ENCODE results near the gene RANBP17.

RANBP17 gene

GRCh38 chr5:171317230-171317629 is 455.4 kb downstream of the RANBP17 start:
- no peak for DNase-seq (ENCODE audit: low read depth)

DNA sequence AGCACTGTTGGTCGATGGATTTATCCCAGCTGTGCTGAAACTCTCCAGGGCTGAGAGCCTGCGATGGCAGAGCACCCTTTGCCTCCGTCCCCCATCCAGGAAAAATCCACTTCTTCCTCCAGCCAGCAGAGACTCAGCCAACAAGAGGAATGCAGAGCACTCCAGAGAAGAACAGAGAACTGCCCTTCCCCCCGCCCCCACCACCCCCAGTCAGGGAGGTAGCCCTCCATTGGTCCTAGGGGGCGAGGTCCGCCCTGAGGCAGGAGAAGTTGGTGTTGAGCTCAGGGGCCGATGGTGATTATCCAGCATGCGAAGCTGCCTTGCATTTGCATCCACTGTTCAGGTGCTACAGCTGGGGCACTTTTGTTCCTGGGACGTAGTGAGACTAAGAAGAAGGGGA is 456.2 kb downstream of the RANBP17 start:
- DNase-seq (ENCODE audit: low read depth) = no peak

- DNase-seq (ENCODE audit: low read depth) = no peak
Measured at GRCh38 chr5:171321447-171321846, 459.6 kb downstream of the RANBP17 start.

GRCh38 chr5:171322527-171322926 is 460.7 kb downstream of the RANBP17 start:
- no peak for DNase-seq (ENCODE audit: low read depth)

GRCh38 chr5:171323007-171323406 is 461.2 kb downstream of the RANBP17 start:
- no peak for DNase-seq (ENCODE audit: low read depth)

DNA sequence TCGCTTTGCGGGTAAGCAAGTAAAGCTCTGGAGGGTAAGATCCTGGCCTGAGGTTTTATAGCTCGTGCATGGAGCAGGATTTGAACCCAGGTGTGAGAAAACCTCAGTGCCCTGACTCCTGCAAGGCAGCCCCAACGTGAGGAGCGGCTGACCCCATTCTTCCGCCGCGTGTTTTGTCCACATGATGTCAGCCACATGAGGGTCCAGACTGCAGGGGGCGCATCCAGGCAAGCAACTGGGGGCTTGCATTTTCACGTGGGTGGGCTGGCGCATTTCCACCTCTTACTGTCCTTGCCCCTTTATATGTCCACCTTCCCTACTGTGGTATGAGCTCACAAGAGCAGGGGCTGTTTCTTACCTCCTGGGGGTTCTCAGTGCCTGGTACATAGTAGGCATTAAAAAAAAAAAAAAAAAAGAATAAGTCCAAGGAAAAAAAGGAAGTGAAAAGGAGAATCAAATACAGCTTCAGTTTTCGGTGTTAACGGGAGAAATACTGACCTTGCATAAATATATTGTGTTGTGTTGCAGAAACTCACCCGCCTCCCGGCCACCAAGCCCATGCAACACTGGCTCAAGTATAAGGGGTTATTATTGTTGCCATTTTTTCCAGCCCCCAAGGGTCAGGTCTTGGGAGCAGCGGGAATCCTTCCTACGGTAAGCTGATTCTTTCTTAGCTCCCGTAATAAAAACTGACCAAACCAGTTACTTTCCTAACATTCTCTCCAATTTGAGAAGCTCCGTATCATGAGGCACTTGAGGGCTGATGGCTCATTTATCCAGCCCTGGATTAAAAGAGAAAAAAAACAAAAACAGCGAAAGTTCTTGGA is 462.2 kb downstream of the RANBP17 start:
- DNase-seq (ENCODE audit: low read depth) = no peak

DNA sequence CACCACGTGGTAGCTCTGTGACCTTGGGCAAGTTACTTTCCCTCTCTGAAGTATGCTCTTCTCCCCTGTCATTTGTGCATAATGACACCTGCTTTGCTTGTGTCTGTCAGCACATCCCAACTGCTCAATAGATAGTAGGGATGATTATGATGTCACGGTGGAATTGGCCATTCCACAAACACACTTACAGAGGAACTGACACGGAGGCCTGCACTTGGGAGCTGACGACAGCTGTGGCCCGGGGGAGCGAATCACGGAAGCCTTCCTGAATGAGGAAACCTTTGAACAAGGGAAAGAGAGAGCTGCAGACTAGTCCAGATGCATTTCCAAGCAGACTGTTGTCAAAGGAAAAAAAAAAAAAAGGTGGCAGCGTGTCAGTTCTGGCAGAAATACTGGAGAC is 468.2 kb downstream of the RANBP17 start:
- no peak for DNase-seq (ENCODE audit: low read depth)

DNA sequence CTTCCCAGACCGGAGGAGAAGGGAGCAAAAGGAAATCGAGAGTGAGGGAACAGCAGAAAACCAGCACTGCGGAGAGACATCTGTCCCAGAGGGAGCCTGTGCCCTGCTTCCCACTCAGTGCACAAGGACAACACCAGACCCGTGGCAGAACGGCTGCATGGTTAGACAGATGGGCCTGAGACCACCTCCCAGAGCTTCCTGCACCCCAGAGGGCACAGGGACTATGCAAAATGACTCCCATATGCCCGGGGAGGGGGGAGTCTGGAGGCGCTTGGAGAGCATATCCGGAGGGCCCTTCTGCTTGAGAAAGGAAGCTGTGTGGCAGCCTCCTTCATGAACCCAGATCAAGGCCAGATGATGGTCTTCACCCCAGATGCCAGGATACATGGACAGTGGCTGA is 473.8 kb downstream of the RANBP17 start:
- no peak for DNase-seq (ENCODE audit: low read depth)

- peak; percentile 70 for DNase-seq (ENCODE audit: low read depth)
Measured at GRCh38 chr5:171336521-171337209, 474.8 kb downstream of the RANBP17 start.

- DNase-seq (ENCODE audit: low read depth) = no peak
Measured at GRCh38 chr5:171337210-171337569, 475.4 kb downstream of the RANBP17 start.

- DNase-seq (ENCODE audit: low read depth) = no peak
Measured at GRCh38 chr5:171340042-171340441, 478.2 kb downstream of the RANBP17 start.

DNA sequence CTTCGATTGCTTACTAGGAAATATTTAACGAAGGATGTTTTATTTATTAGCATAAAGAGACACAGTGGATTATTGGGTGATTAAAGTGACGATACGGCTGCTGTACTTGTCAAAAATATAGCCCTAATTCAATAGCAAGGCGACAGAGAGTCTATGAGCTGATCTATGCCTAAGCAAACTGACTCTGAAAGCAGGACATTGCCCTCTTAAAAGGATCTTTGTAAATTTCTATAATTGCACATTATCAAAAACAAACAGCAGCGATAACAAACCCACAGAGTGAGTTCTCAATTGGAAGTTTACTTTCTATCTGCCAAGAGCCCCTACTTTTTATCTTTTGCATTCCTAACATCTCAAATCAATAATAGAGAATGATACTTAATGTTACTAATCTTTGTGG is 478.7 kb downstream of the RANBP17 start:
- DNase-seq (ENCODE audit: low read depth) = no peak

DNA sequence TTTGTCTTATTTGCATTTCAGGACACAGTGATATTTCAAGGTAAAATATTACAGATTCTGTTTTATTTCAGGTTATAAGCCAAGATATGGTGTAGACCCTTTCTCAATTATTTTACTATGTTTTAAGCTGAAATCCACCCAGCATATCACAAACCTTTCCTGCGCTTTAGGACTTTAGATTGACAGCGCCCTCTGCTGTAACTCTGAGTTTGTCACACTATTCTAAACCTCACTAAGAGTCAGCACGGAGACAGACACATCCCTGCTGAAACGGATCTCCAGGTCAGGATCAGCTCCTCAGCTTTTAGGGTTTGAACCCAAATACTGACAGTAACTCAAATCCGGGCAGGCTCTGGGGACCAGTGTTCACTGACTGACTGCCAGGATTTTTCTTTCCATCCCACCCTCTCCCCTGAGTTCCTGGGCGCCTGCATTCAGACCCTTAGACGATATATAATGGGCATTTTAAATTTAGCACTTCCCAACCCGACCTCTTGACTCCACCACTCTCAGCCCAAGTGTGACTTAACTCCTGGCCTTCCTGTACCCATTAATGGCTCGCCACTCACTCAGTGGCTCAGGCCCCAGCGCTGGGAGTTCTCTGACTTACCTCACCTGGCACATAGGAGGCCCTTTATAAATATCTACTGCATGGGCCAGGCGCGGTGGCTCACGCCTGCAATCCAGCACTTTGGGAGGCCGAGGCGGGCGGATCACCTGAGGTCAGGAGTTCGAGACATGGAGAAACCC is 480.7 kb downstream of the RANBP17 start:
- DNase-seq (ENCODE audit: low read depth) = peak; percentile 65

DNA sequence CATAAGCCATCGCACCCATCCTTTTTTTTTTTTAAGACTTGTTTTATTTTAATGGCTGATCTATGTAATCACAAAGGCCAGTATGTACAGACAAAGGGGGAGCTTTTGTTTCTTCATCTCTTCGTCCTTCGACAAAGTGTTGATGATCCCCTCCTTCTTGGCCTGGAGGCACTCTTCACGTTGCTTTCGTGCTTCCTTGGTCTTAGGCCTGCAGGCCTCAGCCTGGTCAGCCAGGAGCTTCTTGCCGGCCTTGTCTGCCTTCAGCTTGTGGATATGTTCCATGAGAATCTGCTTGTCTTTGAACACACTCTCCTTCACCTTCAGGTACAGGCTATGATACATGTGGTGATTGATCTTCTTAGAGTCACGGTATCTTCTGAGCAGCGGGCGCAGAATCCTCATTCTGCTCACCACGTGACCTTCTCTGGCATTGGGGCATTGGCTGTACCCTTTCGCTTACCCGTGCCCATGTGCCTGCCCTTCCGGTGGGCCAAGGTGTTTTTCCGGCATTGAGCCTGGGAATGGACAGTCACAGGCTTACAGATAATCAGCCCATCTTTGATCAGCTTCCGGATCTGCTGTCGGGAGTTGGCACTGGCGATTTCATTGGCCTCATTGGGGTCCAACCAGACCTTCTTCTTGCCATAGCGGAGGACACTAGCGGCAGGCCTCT is 483.3 kb downstream of the RANBP17 start:
- no peak for DNase-seq (ENCODE audit: low read depth)
